ENCODE measurements around the gene DLGAP1. TPM values are rescaled to one million over a fixed set of nuclear protein-coding genes. Genes with fewer than 3 reads are reported as not detected.

DLGAP1 gene
- total RNA-seq, 1 experiment from 2014 or later = not detected

DNA sequence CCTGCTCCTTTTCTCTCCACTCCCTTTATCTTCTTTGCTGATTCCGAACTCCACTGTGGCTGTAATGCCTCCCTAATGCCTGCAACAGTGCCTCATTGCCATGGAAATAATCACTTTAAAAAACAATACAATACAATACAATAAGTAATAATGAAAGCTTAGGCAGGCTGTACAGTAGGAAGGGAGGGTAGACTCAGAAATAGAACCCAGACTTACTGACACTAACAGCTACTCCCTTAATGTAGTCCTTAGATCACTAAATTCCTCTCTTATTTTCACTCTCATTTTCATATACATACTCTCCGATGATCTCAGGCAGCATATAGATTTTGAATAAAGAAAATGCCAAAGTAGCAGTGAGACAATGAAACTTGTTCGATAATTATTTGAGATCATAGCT is 70.2 kb downstream of the DLGAP1 start:
- TF ChIP-seq, protein P1, sequence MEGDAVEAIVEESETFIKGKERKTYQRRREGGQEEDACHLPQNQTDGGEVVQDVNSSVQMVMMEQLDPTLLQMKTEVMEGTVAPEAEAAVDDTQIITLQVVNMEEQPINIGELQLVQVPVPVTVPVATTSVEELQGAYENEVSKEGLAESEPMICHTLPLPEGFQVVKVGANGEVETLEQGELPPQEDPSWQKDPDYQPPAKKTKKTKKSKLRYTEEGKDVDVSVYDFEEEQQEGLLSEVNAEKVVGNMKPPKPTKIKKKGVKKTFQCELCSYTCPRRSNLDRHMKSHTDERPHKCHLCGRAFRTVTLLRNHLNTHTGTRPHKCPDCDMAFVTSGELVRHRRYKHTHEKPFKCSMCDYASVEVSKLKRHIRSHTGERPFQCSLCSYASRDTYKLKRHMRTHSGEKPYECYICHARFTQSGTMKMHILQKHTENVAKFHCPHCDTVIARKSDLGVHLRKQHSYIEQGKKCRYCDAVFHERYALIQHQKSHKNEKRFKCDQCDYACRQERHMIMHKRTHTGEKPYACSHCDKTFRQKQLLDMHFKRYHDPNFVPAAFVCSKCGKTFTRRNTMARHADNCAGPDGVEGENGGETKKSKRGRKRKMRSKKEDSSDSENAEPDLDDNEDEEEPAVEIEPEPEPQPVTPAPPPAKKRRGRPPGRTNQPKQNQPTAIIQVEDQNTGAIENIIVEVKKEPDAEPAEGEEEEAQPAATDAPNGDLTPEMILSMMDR (IDR thresholded peaks at IDR 0.05; ENCODE audit: unreplicated experiment) = no peak
- no peak overlapping the region for H3K4me3 Mint-ChIP-seq (ENCODE audit: unreplicated experiment)
- no peak overlapping the region for H3K27ac Mint-ChIP-seq (ENCODE audit: low read depth, unreplicated experiment)
- DNase-seq (ENCODE audit: unreplicated experiment) = no peak
- intact Hi-C loops (cut with micrococcal nuclease) = no loop called here
- ChIA-PET CTCF (no interaction called here), POLR2A (no interaction called here)
- BruUV-seq (replicated peaks) = no TSS peak
- no peaks in the 10 kb centered on the region for H3K36me3 Mint-ChIP-seq (ENCODE audit: insufficient read depth, unreplicated experiment)
- H3K4me1 Mint-ChIP-seq (ENCODE audit: insufficient read depth, unreplicated experiment) = peaks cover 8% of the 10 kb centered on the region
- no peaks in the 10 kb centered on the region for H3K27me3 Mint-ChIP-seq (ENCODE audit: insufficient read depth, unreplicated experiment)
- H3K9me3 Mint-ChIP-seq (ENCODE audit: unreplicated experiment) = no peaks in the 10 kb centered on the region

GRCh38 chr18:4374564-4374963 is 80.5 kb downstream of the DLGAP1 start:
- intact Hi-C loops (cut with micrococcal nuclease) = no loop called here

DNA sequence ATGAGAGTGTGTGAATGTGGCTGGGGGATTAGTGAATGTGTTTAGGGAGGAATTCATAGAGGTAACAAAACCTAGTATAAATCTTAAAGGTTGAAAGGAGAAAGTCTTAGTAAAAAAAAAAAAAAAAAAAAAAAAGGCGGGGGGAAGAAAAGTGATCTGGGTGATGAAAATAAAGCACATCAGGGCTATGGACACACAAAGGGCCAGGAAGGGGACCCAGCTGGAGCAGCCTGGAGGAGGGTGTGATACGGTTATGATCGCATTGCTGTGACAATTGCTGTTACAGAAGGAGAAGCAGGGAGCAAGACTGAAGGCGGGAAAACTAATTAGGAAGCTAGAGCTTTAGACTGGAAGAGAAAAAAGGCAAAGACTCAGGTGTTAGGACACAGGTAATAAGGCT is 85.4 kb downstream of the DLGAP1 start:
- DNase-seq (ENCODE audit: unreplicated experiment) = no peak
- H3K9me3 Mint-ChIP-seq (ENCODE audit: unreplicated experiment) = peaks cover 4% of the 10 kb centered on the region
- H3K36me3 Mint-ChIP-seq (ENCODE audit: insufficient read depth, unreplicated experiment) = no peaks in the 10 kb centered on the region
- H3K27ac Mint-ChIP-seq (ENCODE audit: low read depth, unreplicated experiment) = no peak overlapping the region
- ChIA-PET CTCF (interaction anchor here (0.6 kb wide), 1 partner anchor 33 kb away, joined by 3 read pairs; no protein-coding TSS in a partner anchor), POLR2A (no interaction called here)
- H3K27me3 Mint-ChIP-seq (ENCODE audit: insufficient read depth, unreplicated experiment) = peaks cover 32% of the 10 kb centered on the region
- no TSS peak for BruUV-seq (replicated peaks)
- intact Hi-C loops (cut with micrococcal nuclease) = no loop called here
- TF ChIP-seq, protein P1 (IDR thresholded peaks at IDR 0.05; ENCODE audit: unreplicated experiment) = no peak
- no peak overlapping the region for H3K4me3 Mint-ChIP-seq (ENCODE audit: unreplicated experiment)
- no peaks in the 10 kb centered on the region for H3K4me1 Mint-ChIP-seq (ENCODE audit: insufficient read depth, unreplicated experiment)

More at GRCh38 chr18:4374564-4374963, 80.5 kb downstream of the DLGAP1 start:
- ChIA-PET POLR2A (no interaction called here), CTCF (no interaction called here)
- Mint-ChIP-seq H3K27me3 (ENCODE audit: insufficient read depth, unreplicated experiment) (peaks cover 38% of the 10 kb centered on the region), H3K4me3 (ENCODE audit: unreplicated experiment) (no peak overlapping the region), H3K9me3 (ENCODE audit: unreplicated experiment) (no peaks in the 10 kb centered on the region), H3K27ac (ENCODE audit: low read depth, unreplicated experiment) (no peak overlapping the region), H3K36me3 (ENCODE audit: insufficient read depth, unreplicated experiment) (no peaks in the 10 kb centered on the region), H3K4me1 (ENCODE audit: insufficient read depth, unreplicated experiment) (no peaks in the 10 kb centered on the region)
- BruUV-seq (replicated peaks) = no TSS peak
- DNase-seq (ENCODE audit: unreplicated experiment) = no peak
- TF ChIP-seq, protein P1 (IDR thresholded peaks at IDR 0.05; ENCODE audit: unreplicated experiment) = no peak

DNA sequence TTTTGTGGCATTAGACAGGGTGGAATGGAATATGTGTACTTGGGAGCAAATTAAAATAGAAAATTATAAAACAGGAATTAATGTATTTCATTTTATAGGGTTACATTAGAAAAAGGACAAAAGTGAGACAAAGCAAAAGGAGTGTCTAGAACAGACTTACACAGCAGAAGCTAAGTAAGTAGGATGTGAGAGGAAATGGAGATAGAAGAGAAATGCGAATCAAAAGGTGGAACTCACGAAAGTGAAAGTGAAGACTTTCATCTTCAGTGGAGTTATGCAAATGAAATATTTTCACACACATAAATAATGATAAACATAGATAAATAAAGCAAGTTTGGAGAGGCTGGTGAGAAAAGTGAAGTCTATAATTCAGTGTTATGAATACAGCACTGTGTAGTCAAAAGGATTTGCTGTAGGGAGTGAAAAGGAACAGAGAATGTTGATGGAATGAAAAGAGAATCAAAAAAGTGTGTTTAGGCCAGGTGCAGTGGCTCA is 94.8 kb downstream of the DLGAP1 start:
- no peak for DNase-seq (ENCODE audit: unreplicated experiment)
- BruUV-seq (replicated peaks) = no TSS peak
- no peaks in the 10 kb centered on the region for H3K36me3 Mint-ChIP-seq (ENCODE audit: insufficient read depth, unreplicated experiment)
- H3K27ac Mint-ChIP-seq (ENCODE audit: low read depth, unreplicated experiment) = no peak overlapping the region
- POLR2A ChIA-PET = no interaction called here
- CTCF ChIA-PET = no interaction called here
- intact Hi-C loops (cut with micrococcal nuclease) = no loop called here
- TF ChIP-seq, protein P1 (IDR thresholded peaks at IDR 0.05; ENCODE audit: unreplicated experiment) = no peak
- no peaks in the 10 kb centered on the region for H3K4me1 Mint-ChIP-seq (ENCODE audit: insufficient read depth, unreplicated experiment)
- H3K4me3 Mint-ChIP-seq (ENCODE audit: unreplicated experiment) = no peak overlapping the region
- peaks cover 9% of the 10 kb centered on the region for H3K9me3 Mint-ChIP-seq (ENCODE audit: unreplicated experiment)
- H3K27me3 Mint-ChIP-seq (ENCODE audit: insufficient read depth, unreplicated experiment) = peaks cover 15% of the 10 kb centered on the region
